NB4 (cell line): ENCODE data around the gene SCAMP4.

Source experiments
- MYC ChIP-seq: IDR thresholded peaks from 2 replicates; pipeline ENCODE4 v1.6.1; 2011; ENCODE audit warnings: low read depth, low read length
- POLR2A ChIP-seq: IDR thresholded peaks from 2 replicates; pipeline ENCODE4 v1.6.1; 2011; ENCODE audit warnings: mild to moderate bottlenecking; ENCODE audit not compliant: insufficient read length; ENCODE audit errors: extremely low read depth
- TF ChIP-seq, protein P1 (sequence below): IDR thresholded peaks from one replicate; pipeline ENCODE4 v1.5.1; 2012; ENCODE audit warnings: low read depth, low read length
- TF ChIP-seq, protein P2 (sequence below): IDR thresholded peaks from 2 replicates; pipeline ENCODE4 v1.6.1; 2011; ENCODE audit warnings: low read depth, low read length

DNA sequence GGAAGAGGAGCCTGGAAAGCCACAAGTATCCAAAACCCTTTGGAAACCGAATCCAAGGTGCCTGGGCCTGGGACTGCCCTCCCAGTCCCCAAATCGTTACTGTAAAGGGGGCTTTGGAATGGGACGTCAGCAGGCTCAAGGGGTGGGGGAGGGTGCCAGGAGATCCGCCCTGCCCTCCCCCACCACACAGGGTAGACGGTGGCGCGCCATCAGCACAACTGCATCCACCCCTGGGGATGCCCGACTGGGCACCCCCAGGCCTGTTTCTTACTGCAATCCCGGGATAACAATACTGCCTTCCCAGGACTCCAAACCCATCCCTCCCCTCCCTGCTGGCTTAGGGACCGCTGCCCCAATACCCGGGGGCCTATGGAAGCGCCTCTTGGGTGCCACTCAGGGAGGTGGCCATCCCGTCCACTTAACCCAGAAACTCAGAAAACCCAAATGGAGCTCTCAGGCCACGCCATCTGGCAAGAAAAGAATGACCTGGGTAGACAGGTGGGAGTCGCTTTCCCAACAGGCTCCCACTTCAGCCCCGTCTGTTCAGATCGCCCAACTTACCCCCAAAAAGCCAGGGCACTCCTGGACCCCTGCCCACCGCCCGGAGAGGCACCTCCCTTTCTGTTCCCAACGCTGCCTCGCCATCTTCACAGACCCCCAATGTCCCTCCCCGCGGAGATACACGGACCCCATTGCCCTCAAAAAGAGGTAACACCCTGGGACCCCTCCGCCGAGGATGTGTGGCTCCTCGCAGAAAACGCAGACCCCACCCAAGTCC is 44.2 kb upstream of the SCAMP4 start:
- TF ChIP-seq POLR2A (no peak), MYC (no peak)
- TF ChIP-seq, protein P1, sequence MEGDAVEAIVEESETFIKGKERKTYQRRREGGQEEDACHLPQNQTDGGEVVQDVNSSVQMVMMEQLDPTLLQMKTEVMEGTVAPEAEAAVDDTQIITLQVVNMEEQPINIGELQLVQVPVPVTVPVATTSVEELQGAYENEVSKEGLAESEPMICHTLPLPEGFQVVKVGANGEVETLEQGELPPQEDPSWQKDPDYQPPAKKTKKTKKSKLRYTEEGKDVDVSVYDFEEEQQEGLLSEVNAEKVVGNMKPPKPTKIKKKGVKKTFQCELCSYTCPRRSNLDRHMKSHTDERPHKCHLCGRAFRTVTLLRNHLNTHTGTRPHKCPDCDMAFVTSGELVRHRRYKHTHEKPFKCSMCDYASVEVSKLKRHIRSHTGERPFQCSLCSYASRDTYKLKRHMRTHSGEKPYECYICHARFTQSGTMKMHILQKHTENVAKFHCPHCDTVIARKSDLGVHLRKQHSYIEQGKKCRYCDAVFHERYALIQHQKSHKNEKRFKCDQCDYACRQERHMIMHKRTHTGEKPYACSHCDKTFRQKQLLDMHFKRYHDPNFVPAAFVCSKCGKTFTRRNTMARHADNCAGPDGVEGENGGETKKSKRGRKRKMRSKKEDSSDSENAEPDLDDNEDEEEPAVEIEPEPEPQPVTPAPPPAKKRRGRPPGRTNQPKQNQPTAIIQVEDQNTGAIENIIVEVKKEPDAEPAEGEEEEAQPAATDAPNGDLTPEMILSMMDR, result no peak
- TF ChIP-seq, protein P2, sequence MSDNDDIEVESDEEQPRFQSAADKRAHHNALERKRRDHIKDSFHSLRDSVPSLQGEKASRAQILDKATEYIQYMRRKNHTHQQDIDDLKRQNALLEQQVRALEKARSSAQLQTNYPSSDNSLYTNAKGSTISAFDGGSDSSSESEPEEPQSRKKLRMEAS, result no peak
